K562 (cell line): ENCODE data around the gene MIB2. TPM values are rescaled to one million over a fixed set of nuclear protein-coding genes. Genes with fewer than 3 reads are reported as not detected.

Experiments used
- AFF4 ChIP-seq: sonication (generic); formaldehyde crosslinking; IDR thresholded peaks from 2 replicates; pipeline ENCODE4 v1.8.0; 2023; ENCODE audit warnings: mild to moderate bottlenecking, missing genetic modification reagents
- ARID2 ChIP-seq: fragments of 450-650 bp; IDR thresholded peaks from 2 replicates; pipeline ENCODE4 v1.6.1; 2017; ENCODE audit warnings: antibody characterized with exemption, mild to moderate bottlenecking
- CSDE1 ChIP-seq, 2 experiments: fragments of 450-650 bp; IDR thresholded peaks; 2 replicates each; pipeline ENCODE4 v1.6.1; 2016; ENCODE audit warnings: mild to moderate bottlenecking in 1 of 2
- E2F4 ChIP-seq: sonication (generic); formaldehyde crosslinking; IDR thresholded peaks from 2 replicates; pipeline ENCODE4 v1.8.0; 2022; ENCODE audit warnings: mild to moderate bottlenecking, low read depth, missing genetic modification reagents
- FOXK2 ChIP-seq, 2 experiments: fragments of 450-650 bp; IDR thresholded peaks in 1 of 2; conservative IDR thresholded peaks in 1 of 2; 2 replicates each; pipeline ENCODE4 v1.6.1; 2016; ENCODE audit warnings: low read depth in 2 of 2, mild to moderate bottlenecking in 1 of 2
- HCFC1 ChIP-seq: IDR thresholded peaks from 2 replicates; pipeline ENCODE4 v1.6.1; 2012; ENCODE audit warnings: low read depth, low read length, improper control_type of control experiment
- POLR2B ChIP-seq: fragments of 450-650 bp; IDR thresholded peaks from 2 replicates; pipeline ENCODE4 v1.6.1; 2018; ENCODE audit warnings: low read depth; ENCODE audit not compliant: partially characterized antibody
- PRMT5 ChIP-seq: sonication (generic); formaldehyde crosslinking; IDR thresholded peaks from 2 replicates; pipeline ENCODE4 v1.5.0; 2020; ENCODE audit warnings: missing genetic modification reagents
- PTTG1 ChIP-seq: fragments of 450-650 bp; IDR thresholded peaks from 2 replicates; pipeline ENCODE4 v1.6.1; 2016; ENCODE audit warnings: low read depth, mild to moderate bottlenecking, missing genetic modification characterization, missing compliant biosample characterization
- SMARCA5 ChIP-seq: fragments of 450-650 bp; IDR thresholded peaks from 2 replicates; pipeline ENCODE4 v1.6.1; 2016
- TSC22D4 ChIP-seq: fragments of 450-650 bp; IDR thresholded peaks from 2 replicates; pipeline ENCODE4 v1.6.1; 2016; ENCODE audit warnings: missing genetic modification characterization, missing biosample characterization, control low read depth
- ZBTB1 ChIP-seq: sonication (generic); formaldehyde crosslinking; IDR thresholded peaks from 2 replicates; pipeline ENCODE4 v1.8.1; 2023; ENCODE audit warnings: missing genetic modification reagents, low read depth, mild to moderate bottlenecking, borderline replicate concordance
- ZC3H8 ChIP-seq: fragments of 450-650 bp; IDR thresholded peaks from 2 replicates; pipeline ENCODE4 v1.6.1; 2017
- ZNF318 ChIP-seq, 2 experiments: fragments of 450-650 bp; IDR thresholded peaks; 2 replicates each; pipeline ENCODE4 v1.6.1; 2016; ENCODE audit warnings: mild to moderate bottlenecking in 2 of 2, borderline replicate concordance in 1 of 2, low read depth in 1 of 2, moderate library complexity in 1 of 2
- ZNF384 ChIP-seq: IDR thresholded peaks from 2 replicates; pipeline ENCODE4 v1.6.1; 2012; ENCODE audit warnings: low read depth, low read length, improper control_type of control experiment
- polyA plus RNA-seq, 8 experiments: library from polyadenylated mRNA; depleted of rRNA in 4 of 8; stranded (reverse) in 5 of 8; unstranded in 3 of 8; fragments of >200 nt; fragmentation: Nextera tagmentation in 2 of 8; fragmentation: Illumina TruSeq in 1 of 8; extraction: Ambion mirVana in 2 of 8; extraction: Trizol in 1 of 8; gene quantifications; 2 replicates each; pipeline versions ENCODE4 v1.2.1 to v1.2.3, GENCODE V29; 2011 to 2014; ENCODE audit warnings: inconsistent platforms in 1 of 8, missing spikeins in 1 of 8
- total RNA-seq, 7 experiments: library from RNA; depleted of rRNA in 6 of 7; stranded (reverse); fragments of >200 nt in 6 of 7; fragmentation: Illumina TruSeq in 2 of 7; extraction: Trizol in 2 of 7; gene quantifications; 2 replicates each; pipeline versions ENCODE4 v1.2.1 to v1.2.3, GENCODE V29; 2011 to 2021; ENCODE audit warnings: low replicate concordance in 1 of 7

MIB2 gene
- total and polyA plus RNA-seq, 9 of the 15 experiments (the other 6 are each of a cell fraction or from before 2014, with no cell fraction given) = 0.04 to 17.0 (median 4.9) TPM; not detected in 1

- TF ChIP-seq HCFC1 (no peak), CSDE1 (IDR thresholded peaks at IDR 0.05) (no peak), TSC22D4 (no peak), PTTG1 (tag) (no peak), ZNF318 (IDR thresholded peaks at IDR 0.05; ENCODE audit: borderline replicate concordance in 1 of 2, low read depth in 1 of 2) (no peak), ARID2 (no peak), POLR2B (no peak), ZC3H8 (no peak), ZBTB1 (CRISPR knock-in tag) (no peak), AFF4 (CRISPR knock-in tag) (no peak), PRMT5 (CRISPR knock-in tag) (no peak), E2F4 (CRISPR knock-in tag) (no peak), ZNF384 (no peak), FOXK2 (conservative IDR thresholded peaks at IDR 0.05 in 1 of 2, IDR thresholded peaks at IDR 0.05 in 1 of 2; ENCODE audit: low read depth in 2 of 2) (no peak), SMARCA5 (no peak)
These were observed 15.1 kb upstream of the MIB2 start, which contains the start of gene FNDC10 (continued) for GRCh38 chr1:1599935-1600860.
